ENCODE measurements around the gene ATP8B1. TPM values are rescaled to one million over a fixed set of nuclear protein-coding genes. Genes with fewer than 3 reads are reported as not detected.

ATP8B1 gene
- total and polyA plus RNA-seq, 2 experiments from 2014 or later = 1.7 to 3.0 TPM

DNA sequence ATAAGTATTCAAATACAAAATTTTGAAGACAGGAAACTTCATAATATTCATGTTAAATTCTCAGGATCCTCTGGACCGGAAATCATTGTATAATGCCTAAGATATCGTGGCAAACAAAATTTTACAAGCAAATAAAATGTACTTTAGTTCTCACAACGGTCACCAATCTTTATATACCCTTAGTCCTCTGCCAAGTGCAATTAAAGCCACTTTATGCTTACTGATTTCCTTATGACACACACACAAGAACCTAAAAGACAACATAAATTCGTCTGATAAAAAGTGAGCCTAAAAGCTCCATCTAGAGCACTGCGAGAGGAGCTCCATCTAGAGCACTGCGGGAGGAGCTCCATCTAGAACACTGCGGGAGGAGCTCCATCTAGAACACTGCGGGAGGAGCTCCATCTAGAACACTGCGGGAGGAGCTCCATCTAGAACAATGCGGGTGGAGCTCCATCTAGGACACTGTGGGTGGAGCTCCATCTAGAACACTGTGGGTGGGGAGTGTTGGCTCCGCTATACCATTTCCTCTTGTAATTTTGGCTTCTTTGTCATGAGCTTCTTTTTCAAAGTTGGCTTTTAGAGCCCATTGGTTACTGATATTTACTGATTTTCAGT, 15.9 kb downstream of the ATP8B1 start (continued):
- TF ChIP-seq ZNF331 (CRISPR knock-in tag; IDR thresholded peaks at IDR 0.05; ENCODE audit: low read depth) (no peak), EZH2 (IDR thresholded peaks at IDR 0.05; ENCODE audit: low read depth, unreplicated experiment) (no peak), CTCF (conservative IDR thresholded peaks at IDR 0.05; ENCODE audit: low read depth in 2 of 2) (no peak)
- TF ChIP-seq, protein P1, sequence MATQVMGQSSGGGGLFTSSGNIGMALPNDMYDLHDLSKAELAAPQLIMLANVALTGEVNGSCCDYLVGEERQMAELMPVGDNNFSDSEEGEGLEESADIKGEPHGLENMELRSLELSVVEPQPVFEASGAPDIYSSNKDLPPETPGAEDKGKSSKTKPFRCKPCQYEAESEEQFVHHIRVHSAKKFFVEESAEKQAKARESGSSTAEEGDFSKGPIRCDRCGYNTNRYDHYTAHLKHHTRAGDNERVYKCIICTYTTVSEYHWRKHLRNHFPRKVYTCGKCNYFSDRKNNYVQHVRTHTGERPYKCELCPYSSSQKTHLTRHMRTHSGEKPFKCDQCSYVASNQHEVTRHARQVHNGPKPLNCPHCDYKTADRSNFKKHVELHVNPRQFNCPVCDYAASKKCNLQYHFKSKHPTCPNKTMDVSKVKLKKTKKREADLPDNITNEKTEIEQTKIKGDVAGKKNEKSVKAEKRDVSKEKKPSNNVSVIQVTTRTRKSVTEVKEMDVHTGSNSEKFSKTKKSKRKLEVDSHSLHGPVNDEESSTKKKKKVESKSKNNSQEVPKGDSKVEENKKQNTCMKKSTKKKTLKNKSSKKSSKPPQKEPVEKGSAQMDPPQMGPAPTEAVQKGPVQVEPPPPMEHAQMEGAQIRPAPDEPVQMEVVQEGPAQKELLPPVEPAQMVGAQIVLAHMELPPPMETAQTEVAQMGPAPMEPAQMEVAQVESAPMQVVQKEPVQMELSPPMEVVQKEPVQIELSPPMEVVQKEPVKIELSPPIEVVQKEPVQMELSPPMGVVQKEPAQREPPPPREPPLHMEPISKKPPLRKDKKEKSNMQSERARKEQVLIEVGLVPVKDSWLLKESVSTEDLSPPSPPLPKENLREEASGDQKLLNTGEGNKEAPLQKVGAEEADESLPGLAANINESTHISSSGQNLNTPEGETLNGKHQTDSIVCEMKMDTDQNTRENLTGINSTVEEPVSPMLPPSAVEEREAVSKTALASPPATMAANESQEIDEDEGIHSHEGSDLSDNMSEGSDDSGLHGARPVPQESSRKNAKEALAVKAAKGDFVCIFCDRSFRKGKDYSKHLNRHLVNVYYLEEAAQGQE (IDR thresholded peaks at IDR 0.05; ENCODE audit: unreplicated experiment) = no peak

GRCh38 chr18:57785751-57786437, 17.2 kb downstream of the ATP8B1 start:
- no peak overlapping the region for H3K4me2 ChIP-seq
- H3K4me3 ChIP-seq = no peak overlapping the region
- H3K27me3 ChIP-seq (ENCODE audit: insufficient read depth) = no peaks in the 10 kb centered on the region
- ATAC-seq (no peak), DNase-seq (ENCODE audit: low spot score) (no peak)
- Mint-ChIP-seq H3K36me3 (ENCODE audit: low read depth) (no peaks in the 10 kb centered on the region), H3K4me3 (no peak overlapping the region), H3K27me3 (ENCODE audit: insufficient read depth, low read depth, poor library complexity) (no peaks in the 10 kb centered on the region), H3K9me3 (no peaks in the 10 kb centered on the region), H3K27ac (no peak overlapping the region), H3K4me1 (peaks cover 13% of the 10 kb centered on the region)
- H3K36me3 ChIP-seq (ENCODE audit: insufficient read depth) = no peaks in the 10 kb centered on the region
- H4K20me1 ChIP-seq (replicated peaks; ENCODE audit: insufficient read depth) = no peaks in the 10 kb centered on the region
- H3K27ac ChIP-seq (ENCODE audit: low read depth) = no peak overlapping the region
- H3K9me2 ChIP-seq (ENCODE audit: insufficient read depth) = no peaks in the 10 kb centered on the region
- no peaks in the 10 kb centered on the region for H3K79me2 ChIP-seq (replicated peaks; ENCODE audit: insufficient read depth)
- peaks cover 6% of the 10 kb centered on the region for H3K4me1 ChIP-seq (ENCODE audit: insufficient read depth)
- H3F3A ChIP-seq (replicated peaks; ENCODE audit: low read depth) = no peaks in the 10 kb centered on the region
- H2AFZ ChIP-seq = no peak overlapping the region
- TF ChIP-seq CREB1 (CRISPR knock-in tag; IDR thresholded peaks at IDR 0.05; ENCODE audit: low read depth) (no peak), STAT1 (IDR thresholded peaks at IDR 0.05; ENCODE audit: unreplicated experiment) (no peak), ZNF114 (CRISPR knock-in tag; IDR thresholded peaks at IDR 0.05) (no peak), CTCF (conservative IDR thresholded peaks at IDR 0.05; ENCODE audit: low read depth in 2 of 2) (no peak)
- TF ChIP-seq, protein P2, sequence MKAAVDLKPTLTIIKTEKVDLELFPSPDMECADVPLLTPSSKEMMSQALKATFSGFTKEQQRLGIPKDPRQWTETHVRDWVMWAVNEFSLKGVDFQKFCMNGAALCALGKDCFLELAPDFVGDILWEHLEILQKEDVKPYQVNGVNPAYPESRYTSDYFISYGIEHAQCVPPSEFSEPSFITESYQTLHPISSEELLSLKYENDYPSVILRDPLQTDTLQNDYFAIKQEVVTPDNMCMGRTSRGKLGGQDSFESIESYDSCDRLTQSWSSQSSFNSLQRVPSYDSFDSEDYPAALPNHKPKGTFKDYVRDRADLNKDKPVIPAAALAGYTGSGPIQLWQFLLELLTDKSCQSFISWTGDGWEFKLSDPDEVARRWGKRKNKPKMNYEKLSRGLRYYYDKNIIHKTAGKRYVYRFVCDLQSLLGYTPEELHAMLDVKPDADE (IDR thresholded peaks at IDR 0.05) = no peak
